Ureter (tissue), 1 donor: ENCODE data around the gene PPFIA4. TPM values are rescaled to one million over a fixed set of nuclear protein-coding genes. Genes with fewer than 3 reads are reported as not detected.

Experiments
- DNase-seq: peaks from one replicate; pipeline ENCODE4 v3.0.0-alpha.2; 2020; ENCODE audit warnings: low spot score
- total RNA-seq: library from RNA; stranded (reverse); gene quantifications from one replicate; pipeline ENCODE4 v1.2.4, GENCODE V29; 2023
- donor health status: DM: yes; HTN: yes; CAD: no.

The PPFIA4 gene
- total RNA-seq, 1 donor from 2014 or later, result 2.4 TPM

DNA sequence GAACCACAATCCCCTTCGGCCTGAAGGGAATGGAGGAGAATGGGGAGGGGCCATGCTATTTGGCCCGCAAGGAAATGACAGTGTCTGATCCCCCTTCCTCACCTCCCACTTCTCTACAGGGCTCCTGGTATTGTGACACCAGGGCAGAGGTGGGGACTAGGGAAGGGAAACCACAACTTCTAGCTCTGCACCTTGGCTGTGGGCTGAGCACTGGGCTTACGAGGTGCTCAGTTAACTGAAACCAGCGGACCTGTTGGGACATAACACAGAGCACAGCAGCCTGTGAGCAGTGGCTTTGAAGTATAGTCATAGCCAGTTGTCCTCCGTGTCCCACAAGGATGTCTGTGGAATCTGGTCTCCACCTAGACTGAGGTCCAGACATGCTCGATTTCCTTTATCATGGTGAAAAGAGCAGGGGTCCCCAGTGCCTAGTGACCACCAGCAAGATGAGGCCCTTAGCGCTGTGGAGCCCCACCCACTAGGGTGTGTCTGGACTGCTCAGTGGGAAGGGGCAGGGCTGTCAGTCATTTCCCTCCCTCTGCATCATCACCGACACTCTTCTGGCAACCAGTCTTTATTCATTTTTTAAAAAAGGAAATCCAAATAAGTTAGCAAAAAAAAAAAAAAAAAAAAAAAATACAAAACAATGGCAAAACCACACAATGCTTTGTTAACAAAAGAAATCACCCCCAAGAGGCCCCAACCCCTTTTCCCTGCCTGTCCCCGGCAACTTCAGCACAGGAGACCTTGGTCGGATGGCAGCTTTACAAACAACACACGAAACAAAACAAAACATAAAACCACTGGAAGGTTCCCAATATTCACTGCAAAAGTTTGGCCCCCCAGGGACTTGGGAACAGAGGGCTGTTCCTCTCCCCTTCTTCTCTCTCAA lies 56.5 kb downstream of the PPFIA4 start:
- DNase-seq, result peak; percentile 29

DNA sequence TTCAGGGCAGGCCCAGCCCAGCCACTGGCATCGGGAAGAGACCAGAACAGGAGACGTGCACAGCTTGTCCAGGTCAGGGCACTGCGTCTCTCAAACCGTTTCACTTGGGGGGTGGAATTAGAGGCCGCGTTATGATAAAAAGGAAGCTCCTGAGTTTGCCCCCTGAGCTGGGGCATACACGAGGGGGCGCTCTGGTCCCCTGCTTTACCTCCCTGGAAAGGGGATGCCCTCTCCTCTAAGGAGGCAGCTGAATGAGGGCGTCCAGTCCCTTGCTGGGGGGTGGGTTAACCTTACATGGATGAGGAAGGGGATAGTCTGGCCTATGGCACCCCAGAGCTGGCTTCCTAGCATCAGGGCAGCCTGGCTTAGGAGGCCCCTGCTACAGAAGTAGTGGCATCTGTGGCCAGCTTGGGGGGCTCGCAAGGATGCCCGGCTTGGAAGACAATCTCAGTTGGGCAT lies 57.2 kb downstream of the PPFIA4 start:
- peak; percentile 30 for DNase-seq

DNA sequence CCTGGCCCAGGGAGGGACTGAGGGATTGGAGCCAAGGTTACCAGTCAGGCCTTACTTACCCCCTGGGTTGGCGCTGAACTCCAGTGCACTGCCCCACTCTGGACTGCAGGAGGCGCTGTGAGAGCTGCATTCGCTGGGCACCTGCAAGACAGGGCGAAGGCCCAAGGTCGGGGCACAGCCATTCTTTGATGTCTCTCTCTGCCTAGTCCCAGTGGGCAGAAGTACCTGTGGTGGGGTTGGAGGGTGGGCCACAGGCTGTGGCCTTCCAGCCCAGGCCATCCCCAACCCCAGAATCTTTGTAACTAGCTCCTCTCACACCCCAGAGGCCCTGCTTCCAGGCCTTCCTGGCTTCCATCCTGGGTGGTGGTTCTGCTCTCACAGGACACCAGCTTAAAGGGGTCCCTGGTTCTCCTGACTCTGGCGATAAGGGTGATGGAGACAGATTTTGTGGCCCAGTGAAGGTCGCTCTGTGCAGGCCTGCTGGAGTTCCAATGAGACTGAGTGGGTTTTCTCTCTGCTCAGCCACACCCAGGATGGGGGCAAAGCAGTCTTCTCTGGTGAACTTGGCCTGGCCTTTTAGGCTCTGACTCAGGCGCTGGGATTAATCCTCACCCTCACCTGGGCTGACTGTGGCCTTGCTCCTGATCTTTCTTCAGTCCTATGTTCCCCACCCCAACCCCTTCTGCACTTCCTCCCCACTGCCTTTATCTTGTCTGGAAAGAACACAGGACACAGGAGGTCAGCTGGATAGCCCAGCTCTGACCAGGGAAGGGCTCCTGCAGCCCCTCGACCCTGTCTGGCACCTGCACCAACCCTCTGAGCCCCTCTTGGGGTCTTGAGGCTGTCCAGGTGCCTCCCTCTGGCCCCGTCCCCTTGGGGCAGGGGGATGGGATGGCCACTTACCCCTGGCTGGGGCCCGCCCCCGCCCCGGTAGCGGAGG lies 58.6 kb downstream of the PPFIA4 start:
- peak; percentile 34 for DNase-seq

DNA sequence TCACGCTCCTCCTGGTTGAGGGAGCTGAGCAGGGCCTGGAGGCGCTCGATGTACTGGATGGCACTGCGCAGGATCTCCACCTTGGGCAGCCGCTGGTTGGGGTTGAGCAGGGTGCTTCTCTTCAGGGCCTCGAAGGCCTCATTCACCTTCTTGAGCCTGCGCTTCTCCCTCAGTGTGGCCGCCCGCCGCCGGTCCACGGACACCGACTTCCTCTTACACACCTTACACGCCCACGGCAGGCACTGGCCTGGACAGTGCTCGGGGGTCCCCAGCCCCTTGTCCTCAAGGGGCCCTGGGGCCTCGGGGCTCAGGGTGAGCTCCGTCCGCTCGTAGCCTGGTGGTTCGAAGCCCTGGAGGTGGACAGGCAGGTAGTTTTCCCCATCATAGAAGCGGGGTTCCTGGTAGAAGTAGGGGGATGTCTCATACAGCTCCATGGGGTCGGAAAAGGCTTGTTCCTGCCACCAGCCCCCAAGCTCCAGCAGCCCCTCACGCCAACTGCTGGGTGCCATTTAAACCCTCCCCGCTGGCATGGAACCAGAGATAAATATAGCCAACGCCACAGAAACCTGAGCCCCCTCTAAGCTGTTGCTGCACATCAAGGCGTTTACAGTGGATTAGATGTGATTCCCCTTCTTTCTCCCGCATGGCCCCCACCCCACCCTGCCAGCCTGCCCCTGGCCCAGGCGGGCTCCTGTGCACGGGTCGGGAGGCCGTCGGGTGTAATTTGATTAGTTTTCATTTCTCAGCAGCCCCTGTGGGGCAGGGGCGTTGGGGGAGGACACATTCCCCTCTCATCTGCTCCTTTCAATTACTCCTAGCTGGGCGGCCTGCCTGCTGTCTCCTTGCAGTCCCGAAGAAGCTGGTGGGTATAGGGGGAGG lies 59.5 kb downstream of the PPFIA4 start, which contains the start of gene MYOG:
Gene MYOG (minus strand): TSS at position 485 of the 879 bp plus-strand sequence. CDS start 51 bp downstream, at position 434.
- no peak for DNase-seq

DNA sequence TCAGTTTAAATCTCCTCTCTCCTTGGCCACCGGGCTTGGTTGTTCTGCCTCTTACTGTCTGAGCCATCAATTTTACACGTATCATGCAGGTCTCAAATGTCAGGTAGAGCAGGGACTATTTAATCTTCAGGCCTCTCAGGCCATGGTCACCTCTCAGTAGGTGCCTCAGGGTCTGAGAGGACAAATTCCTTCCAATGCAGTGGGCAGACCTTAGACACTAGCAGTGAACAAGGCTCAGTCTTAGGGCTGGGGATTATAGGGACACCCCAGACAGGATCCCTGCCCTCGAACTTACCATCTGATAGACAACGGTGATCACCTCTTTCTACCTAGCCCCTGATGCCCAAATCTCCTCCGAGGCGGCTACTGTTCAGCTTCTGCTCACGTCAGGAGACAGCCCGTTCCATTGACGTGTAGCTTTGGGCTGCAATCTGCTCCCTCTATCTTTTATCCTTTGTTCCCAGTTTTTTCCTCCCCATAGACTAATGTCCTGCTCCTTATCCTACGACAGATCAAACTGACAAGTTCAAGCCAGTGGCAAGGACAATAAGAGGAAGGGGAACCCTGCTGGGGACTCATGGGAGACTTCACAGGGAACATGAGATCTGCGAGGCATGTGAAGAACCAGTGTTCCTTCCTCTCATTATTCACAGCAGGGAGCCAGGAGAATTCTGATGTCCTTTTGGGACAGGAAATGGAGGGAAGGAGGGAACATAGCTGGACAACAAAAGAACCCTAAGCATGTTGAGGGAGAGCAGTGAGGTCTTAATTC lies 60.9 kb downstream of the PPFIA4 start:
- no peak for DNase-seq

DNA sequence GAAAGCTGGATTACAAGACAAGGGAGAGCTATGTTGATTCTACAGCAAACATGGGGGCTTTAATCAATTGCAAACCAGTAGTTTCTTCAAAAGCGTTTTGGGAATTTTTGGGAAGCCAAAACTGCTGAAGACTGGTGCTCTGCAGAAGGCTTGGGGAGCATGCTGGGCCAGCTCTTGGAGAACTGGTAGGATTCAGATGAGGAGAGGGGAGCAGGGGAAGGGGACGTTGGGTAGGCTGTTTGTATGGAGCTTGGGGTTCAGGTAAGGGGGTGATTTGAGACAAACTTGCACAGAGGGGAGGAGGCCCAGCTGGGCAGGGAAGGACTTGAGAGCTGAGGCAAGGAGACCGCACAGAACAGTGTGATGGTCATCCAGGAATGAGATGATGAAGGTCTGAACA lies 62.1 kb downstream of the PPFIA4 start:
- no peak for DNase-seq

DNA sequence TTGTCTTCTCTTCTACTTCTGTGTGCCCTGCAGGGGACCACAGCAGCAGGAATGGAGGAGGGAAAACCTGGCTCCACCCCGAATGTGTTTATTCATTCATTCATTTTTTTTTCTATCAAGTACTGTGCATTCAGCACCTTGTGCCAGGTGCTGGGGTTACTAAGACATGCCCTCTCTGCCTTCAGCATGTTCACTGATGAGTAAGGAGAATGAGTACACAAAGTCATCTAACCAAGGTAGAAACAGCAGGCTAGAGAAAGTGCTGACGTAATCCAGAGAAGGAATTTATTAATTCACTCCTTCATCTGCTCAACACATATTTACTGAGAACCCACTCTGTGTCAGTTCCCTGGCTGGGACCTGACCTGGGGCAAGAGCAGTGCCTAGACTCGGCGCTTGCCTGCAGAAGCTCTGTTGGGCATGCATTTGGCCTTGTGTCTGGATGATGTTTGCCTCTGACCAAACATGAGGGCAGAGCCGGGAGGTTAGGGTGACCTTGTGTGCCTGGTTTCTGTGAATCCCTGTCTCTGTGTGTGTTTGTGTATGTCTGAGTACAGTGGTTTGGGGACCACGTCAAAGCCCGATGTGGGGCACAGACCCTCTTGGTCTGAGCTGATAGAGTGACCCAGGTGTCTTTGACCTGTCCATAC lies 62.8 kb downstream of the PPFIA4 start:
- DNase-seq, result no peak

DNA sequence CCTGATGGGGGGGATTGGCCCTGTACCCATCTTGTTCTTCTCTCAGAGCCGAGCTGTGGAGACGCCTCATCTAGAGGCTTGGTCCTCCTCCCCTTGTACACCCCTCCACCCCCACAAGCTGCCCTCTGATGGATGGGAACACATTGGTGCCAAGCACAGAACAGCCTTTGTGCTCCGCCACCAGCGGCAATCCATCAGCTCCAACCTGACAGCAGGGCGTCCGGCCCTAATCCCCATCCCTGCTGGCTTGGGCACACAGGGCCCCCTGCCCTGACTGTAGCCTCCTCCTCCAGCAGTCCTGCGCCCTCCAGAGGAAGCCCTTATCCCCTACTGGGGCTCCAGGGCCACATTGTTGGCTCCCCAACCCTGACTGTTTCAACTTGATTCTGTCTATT lies 63.4 kb downstream of the PPFIA4 start:
- no peak for DNase-seq

DNA sequence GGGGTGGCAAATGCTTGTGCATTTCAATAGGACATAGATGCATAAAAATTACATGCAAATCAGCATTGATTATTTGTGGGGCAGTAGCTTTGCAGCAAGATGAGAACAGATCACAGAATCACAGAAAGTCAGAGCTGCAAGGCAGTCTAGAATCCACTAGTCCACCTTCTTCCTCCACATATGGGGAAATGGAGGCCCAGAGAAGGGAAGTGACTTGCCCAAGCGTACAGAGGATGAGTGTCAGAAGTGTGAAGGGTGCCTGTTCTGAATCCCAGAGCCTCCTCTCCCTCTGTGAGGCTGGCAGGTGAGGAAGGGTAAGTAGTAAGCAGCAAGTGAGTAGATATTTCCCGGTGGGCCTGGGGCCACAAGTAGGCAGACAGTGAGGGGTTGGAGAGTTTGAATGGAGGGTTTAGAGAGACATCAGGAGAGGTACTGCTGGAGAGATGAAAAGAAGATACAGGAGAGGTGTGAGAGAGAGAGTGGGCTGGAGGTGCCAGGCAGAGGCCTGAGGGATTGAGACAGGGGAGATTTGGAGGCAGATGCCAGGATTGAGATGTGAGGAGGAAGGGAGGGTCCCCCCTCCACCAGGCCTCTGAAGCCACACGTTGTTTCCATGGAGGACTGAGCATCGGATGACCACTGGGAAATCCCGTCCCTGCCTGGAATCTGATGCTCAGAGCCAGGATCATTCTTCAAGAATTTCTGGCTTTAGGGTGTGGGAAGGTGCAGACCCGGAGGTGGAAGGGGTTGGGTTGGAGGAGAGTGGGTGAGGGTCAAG lies 64.3 kb downstream of the PPFIA4 start:
- no peak for DNase-seq

DNA sequence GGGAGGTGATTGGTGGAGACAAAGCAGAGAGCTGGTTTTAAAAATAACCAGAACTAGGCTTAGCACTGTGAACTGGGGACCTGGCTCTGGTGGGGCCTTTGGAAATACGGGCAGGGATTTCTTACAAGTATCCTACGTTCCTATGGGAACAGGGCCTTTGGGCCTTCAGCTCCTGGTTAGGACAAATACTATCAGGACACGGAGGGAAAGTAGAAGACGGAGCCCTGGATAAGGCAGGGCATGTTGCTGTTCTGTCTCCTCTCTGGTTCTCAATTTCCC lies 64.8 kb downstream of the PPFIA4 start:
- no peak for DNase-seq

DNA sequence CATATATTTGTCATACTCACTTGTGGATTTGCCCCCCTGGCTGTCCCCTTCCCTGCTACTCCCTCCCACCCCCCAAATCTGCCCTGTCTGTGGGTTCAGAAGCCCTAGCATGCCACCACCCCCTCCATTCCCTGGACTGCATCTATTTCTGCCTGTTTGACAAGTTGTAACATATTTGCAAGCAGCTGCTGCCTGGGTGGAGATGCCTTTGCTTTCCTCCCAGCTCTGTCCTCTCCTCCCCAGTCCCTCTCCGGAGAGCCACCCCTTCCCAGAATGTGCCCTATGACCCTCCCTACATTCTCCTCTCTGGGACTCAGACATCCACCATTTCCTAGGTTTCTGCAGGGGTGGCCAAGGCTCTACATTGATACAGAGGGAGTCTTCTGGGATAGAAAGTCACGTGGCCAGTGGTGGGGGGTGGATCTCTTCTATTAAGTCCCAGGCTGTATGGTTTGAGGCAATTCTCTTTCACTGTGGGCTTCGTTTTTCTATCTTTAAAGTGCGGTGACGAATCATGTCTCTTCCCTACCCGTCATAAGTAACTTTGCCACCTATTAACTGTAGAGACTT lies 65.6 kb downstream of the PPFIA4 start:
- no peak for DNase-seq

DNA sequence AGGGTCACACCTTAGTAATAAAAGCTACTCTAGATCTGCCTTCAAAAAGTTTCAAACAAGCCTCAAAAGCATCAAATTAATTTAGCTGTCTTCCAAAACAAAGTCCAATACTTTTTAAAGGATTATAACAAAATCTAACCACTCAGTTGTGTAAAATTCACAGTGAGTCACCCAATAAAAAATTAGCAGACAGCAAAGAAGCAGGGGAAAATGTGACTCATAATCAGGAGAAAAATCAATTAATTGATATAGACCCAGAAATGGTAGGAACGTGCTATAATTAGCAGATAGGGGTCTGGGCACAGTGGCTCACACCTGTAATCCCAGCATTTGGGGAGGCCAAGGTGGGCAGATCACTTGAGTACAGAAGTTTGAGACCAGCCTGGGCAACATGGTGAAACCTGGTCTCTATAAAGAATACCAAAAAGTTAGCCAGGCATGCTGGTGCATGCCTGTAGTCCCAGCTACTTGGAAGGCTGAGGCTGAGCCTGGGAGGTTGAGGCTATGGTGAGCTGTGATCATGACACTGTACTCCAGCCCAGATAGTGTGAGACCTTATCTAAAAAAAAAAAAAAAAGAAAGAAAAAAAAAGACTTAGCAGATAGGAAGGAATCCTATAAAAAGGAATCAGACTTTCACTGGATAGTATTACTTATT lies 67.6 kb downstream of the PPFIA4 start:
- DNase-seq, result no peak

DNA sequence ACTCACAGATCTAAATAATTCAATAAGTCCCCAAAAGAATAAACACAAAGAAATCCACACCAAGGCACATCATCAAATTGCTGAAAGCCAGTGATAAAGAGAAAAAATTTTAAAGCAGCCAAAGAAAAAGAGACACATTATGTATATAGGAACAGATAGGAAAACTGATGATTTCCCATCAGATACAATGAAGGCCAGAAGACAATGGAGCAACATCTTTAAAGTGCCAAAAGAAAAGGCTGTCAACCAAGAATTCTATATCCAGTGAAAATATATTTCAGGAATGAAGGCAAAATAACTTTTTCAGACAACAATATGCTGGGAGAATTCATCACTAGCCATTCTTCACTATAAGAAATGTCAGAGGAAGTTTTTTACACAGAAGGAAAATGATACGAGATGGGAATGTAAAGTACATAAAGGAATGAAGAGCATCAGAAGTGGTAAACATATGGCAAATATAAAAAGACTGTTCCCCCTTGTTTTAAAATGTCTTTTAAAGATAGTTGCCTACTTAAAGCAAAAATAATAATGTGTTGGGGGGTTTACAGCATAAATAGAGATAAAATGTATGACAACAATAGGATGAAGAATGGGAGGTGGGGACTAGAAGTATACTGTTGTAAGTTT lies 68.9 kb downstream of the PPFIA4 start:
- no peak for DNase-seq

DNA sequence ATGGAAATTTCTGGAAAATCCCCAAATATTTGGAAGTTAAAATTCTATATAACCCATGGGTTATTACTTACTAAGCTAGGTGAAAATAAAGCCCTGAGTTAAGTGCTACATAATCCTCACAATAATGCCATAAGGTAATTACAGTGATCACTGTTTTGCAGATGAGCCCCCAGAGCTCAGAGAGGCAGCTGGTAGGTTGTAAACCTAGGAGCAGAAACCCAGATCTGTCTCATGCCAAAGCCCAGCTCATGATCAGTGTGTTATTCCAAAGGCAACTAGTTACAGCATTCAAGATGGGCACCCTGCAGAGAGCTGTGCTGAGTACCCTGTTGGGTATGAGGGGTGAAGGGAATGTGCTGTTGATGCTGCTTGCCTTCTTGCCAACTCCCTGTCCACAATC lies 70.3 kb downstream of the PPFIA4 start:
- DNase-seq, result no peak

DNA sequence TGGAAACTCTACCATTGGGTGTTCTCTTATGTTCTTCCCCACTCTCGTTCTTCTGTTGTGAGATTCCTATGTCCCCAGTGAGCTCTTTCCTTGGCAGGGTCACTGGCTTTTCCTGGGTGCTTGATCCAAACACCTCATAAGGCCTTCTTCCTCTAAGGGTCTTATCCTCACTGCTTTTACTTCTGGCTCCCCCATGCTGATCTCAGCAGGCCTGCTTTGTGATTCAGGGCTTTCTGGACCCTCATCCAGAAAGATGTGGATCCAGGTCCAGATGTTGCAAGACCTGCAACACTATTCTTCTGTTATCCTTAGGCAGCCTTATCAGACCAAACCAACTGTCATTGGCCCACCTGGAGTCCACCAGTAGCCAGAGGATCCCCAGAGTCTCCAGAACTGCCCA lies 70.7 kb downstream of the PPFIA4 start:
- DNase-seq, result no peak

DNA sequence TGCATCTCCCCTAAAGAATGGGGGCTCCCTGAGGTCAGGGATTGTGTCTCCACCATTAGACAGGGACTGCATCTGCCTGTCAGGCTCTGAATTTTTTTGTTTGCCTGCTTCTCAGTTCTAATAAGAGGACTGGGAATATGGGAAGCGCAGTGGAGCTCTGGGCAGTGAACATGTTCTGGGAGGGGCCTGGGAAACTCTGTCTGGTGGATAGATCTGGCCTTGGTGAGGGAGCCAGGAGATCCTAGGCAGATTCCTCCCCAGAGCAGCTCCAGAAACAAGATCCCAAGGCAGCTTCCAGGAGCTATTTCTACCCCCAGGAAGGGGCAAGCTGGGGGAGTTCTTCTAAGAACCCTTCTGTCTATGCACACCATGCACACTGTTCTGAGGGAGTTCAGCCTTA lies 72.2 kb downstream of the PPFIA4 start:
- DNase-seq, result no peak

DNA sequence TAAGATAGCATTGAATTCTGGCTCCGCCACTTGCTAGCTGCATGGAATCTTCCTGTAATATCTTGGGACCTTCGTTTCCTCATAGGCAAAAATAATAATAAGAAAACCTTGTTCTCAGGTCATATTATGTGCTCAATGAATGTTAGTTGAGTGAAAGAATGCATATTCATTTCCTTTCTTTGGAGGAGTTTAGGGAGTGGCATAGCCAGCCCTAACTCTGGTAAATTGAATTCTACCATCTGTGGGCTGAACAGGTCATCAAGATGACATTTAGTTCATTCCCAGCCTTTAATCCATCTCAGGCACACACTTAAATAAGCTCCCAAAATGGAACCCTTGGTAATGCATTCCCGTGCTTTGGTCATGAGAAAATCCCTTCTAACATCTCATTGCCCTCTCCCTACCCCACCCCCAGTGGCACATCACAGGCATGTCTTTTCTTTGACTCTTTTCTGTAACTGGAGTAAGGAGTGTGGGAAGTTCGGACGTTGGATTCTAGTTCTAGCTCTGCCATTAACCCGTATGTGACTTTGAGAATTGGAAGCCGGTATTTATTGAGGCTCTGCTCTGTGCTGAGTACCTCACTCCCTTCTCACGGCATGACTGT lies 72.7 kb downstream of the PPFIA4 start:
- no peak for DNase-seq
